NB4 (cell line): ENCODE results near the gene BACE1-AS.

Source experiments
- DNase-seq: peaks from one replicate; pipeline ENCODE4 v3.0.0; 2010; ENCODE audit warnings: low read depth
- H3K4me3 ChIP-seq: one replicate; pipeline ENCODE4 v1.5.1; 2011; ENCODE audit warnings: mild to moderate bottlenecking, low read depth, low read length, moderate library complexity
- CTCF ChIP-seq: IDR thresholded peaks from one replicate; pipeline ENCODE4 v1.5.1; 2012; ENCODE audit warnings: low read depth, low read length
- MAX ChIP-seq: IDR thresholded peaks from 2 replicates; pipeline ENCODE4 v1.6.1; 2011; ENCODE audit warnings: low read depth, low read length
- MYC ChIP-seq: IDR thresholded peaks from 2 replicates; pipeline ENCODE4 v1.6.1; 2011; ENCODE audit warnings: low read depth, low read length
- POLR2A ChIP-seq: IDR thresholded peaks from 2 replicates; pipeline ENCODE4 v1.6.1; 2011; ENCODE audit warnings: mild to moderate bottlenecking; ENCODE audit not compliant: insufficient read length; ENCODE audit errors: extremely low read depth

BACE1-AS gene

GRCh38 chr11:117282956-117283355 lies 8.2 kb upstream of the BACE1-AS start:
- TF ChIP-seq MYC: no peak
- TF ChIP-seq POLR2A: no peak
- TF ChIP-seq MAX: no peak
- no peak for DNase-seq
- no peak overlapping the region for H3K4me3 ChIP-seq

GRCh38 chr11:117284053-117284452 lies 7.1 kb upstream of the BACE1-AS start:
- no peak for DNase-seq
- H3K4me3 ChIP-seq: no peak overlapping the region
- no peak for TF ChIP-seq POLR2A
- no peak for TF ChIP-seq MAX
- no peak for TF ChIP-seq MYC
- no peak for TF ChIP-seq CTCF

- TF ChIP-seq MYC (no peak), MAX (no peak), CTCF (no peak), POLR2A (no peak)
- no peak for DNase-seq
- H3K4me3 ChIP-seq: no peak overlapping the region
Measured at GRCh38 chr11:117286588-117286987, 4.6 kb upstream of the BACE1-AS start.

GRCh38 chr11:117287668-117288067 lies 3.5 kb upstream of the BACE1-AS start:
- no peak for TF ChIP-seq MYC
- TF ChIP-seq CTCF: no peak
- TF ChIP-seq MAX: no peak
- no peak for TF ChIP-seq POLR2A
- DNase-seq: no peak
- no peak overlapping the region for H3K4me3 ChIP-seq

- H3K4me3 ChIP-seq: no peak overlapping the region
- TF ChIP-seq MAX: no peak
- no peak for TF ChIP-seq CTCF
- TF ChIP-seq MYC: no peak
- TF ChIP-seq POLR2A: no peak
- no peak for DNase-seq
Measured at GRCh38 chr11:117289795-117290194, 1.4 kb upstream of the BACE1-AS start.

GRCh38 chr11:117292616-117293015 lies 1.5 kb downstream of the BACE1-AS start:
- no peak for TF ChIP-seq MAX
- no peak for TF ChIP-seq CTCF
- TF ChIP-seq POLR2A: no peak
- no peak for TF ChIP-seq MYC
- H3K4me3 ChIP-seq: no peak overlapping the region
- no peak for DNase-seq
